Ovary (tissue), 9 donors: ENCODE results near the gene LCN10. TPM values are rescaled to one million over a fixed set of nuclear protein-coding genes. Genes with fewer than 3 reads are reported as not detected.

Experiments
- DNase-seq, 5 donors: peaks; one replicate each; pipeline ENCODE4 v3.0.0-alpha.2; 2019 to 2020
- H3K27ac ChIP-seq, 2 donors: fragments of 200-600 bp; one replicate each; pipeline versions ENCODE4 v1.5.1 to v1.8.0; 2019 to 2022
- H3K27me3 ChIP-seq: fragments of 200-600 bp; one replicate; pipeline ENCODE4 v1.8.0; 2022
- H3K36me3 ChIP-seq: fragments of 200-600 bp; sonication (generic); one replicate; pipeline ENCODE4 v1.5.1; 2019
- H3K4me1 ChIP-seq: one replicate; pipeline ENCODE4 v1.8.1; 2013; ENCODE audit warnings: mild to moderate bottlenecking, moderate library complexity; ENCODE audit not compliant: insufficient read depth
- H3K4me3 ChIP-seq: fragments of 200-600 bp; sonication (generic); one replicate; pipeline ENCODE4 v1.5.1; 2017
- H3K9me3 ChIP-seq, 2 donors: fragments of 200-600 bp in 1 of 2; sonication (generic) in 1 of 2; one replicate each; pipeline versions ENCODE4 v1.5.1 to v1.8.1; 2013 to 2019; ENCODE audit warnings: mild to moderate bottlenecking in 1 of 2, moderate library complexity in 1 of 2
- CTCF ChIP-seq, 3 donors: fragments of 450-650 bp in 2 of 3; fragments of 200-600 bp in 1 of 3; IDR thresholded peaks; one replicate each; pipeline versions ENCODE4 v1.5.1 to v1.8.0; 2016 to 2022; ENCODE audit warnings: antibody characterized with exemption in 3 of 3, mild to moderate bottlenecking in 1 of 3
- EP300 ChIP-seq: sonication (generic); formaldehyde crosslinking; IDR thresholded peaks from one replicate; pipeline ENCODE4 v1.6.1; 2017; ENCODE audit warnings: antibody characterized with exemption
- POLR2A ChIP-seq: fragments of 450-650 bp; IDR thresholded peaks from one replicate; pipeline ENCODE4 v1.6.1; 2017; ENCODE audit warnings: antibody characterized with exemption, mild to moderate bottlenecking, moderate library complexity
- WGBS, 3 donors: extraction: QIAGEN DNeasy Blood & Tissue Kit in 1 of 3; methylation state at CpG; one replicate each; pipeline versions ENCODE4 v1.1.5 to v1.1.7; 2013 to 2017; 5-methylcytosine and 5-hydroxymethylcytosine counted together
- intact Hi-C, 4 donors: fragments of 100-400 bp; cut with DNase I; formaldehyde crosslinking; loops; one replicate each; pipeline versions ENCODE4 v1.11.0 to v1.15.1; 2022 to 2023
- polyA plus RNA-seq, 2 donors: library from polyadenylated mRNA; stranded (reverse); fragments of 200-250 nt in 1 of 2; fragments of 350-450 nt in 1 of 2; fragmentation: Illumina TruSeq in 1 of 2; extraction: RNeasy Lipid Tissue Mini Kit (QIAGEN cat#74804) in 1 of 2; gene quantifications; one replicate each; pipeline ENCODE4 v1.2.3, GENCODE V29; 2013 to 2014
- total RNA-seq, 7 donors: library from RNA; depleted of rRNA in 2 of 7; stranded (reverse); fragments of >200 nt in 2 of 7; fragmentation: NEBNext Ultra II Directional in 3 of 7; extraction: Animal tissue kit (Norgen Biotek cat#: 25700) in 3 of 7; gene quantifications; one replicate each; pipeline versions ENCODE4 v1.1.0 to v1.2.4, GENCODE V29; 2016 to 2023
- donor health status: DM: no; HTN: no; CAD: no; lungs with moderate emphysema.
- donor health status: DM: no; HTN: no; CAD: no.
- donor health status: Bipolar disorder and iron deficiency.
- donor health status: DM: yes; HTN: yes; CAD: no.
- donor health status: DM: no; HTN: no; CAD: no.
- donor health status: DM: yes; HTN: yes; CAD: no.

LCN10 gene
- total and polyA plus RNA-seq, 9 donors: 1.4 to 45.4 (median 4.5) TPM

DNA sequence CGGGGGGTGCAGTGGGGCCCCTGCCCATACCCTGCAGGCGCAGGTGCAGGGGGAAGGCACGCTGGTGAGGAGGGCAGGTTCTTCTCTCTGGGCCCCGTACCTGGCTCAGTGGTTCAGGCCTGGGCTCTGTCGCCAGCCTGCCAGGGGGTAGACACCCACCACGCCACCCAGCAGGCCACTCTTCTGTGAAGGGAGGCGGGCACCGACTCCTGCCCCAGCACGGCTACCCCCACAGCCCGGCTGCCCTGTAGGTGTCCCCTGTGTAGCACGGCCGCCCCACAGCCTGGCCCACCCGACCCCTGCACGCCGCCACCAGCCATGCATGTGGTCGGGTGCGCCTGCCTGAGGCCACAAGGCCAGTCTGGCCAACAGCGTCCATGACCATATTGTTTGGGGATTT lies 3.9 kb upstream of the LCN10 start:
- Histone ChIP-seq H3K4me3 (no peak overlapping the region), H3K4me1 (no peaks in the 10 kb centered on the region), H3K27me3 (no peaks in the 10 kb centered on the region), H3K9me3 (no peaks in the 10 kb centered on the region), H3K27ac (no peak overlapping the region), H3K36me3 (no peaks in the 10 kb centered on the region)
- 89 to 93% (median 92%) methylated on average over 18 of the region's 18 CpGs for WGBS, 3 donors
- TF ChIP-seq CTCF (IDR thresholded peaks at IDR 0.05) (no peak), EP300 (no peak), POLR2A (no peak)
- DNase-seq: no peak
- intact Hi-C loops: no loop called here

DNA sequence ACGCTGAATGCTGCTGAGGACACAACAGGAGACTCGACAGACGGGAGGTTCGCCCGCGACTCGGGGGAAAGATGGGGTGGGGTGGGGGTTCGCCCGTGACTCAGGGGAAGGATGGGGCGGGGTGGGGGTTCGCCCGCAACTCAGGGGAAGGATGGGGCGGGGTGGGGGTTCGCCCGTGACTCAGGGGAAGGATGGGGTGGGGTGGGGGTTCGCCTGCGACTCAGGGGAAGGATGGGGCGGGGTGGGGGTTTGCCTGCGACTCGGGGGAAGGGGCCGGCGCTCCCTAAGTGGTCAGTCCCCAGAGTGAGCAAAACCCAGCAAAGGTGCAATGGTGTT lies 3.4 kb upstream of the LCN10 start:
- peaks cover under 1% of the 10 kb centered on the region for H3K4me1 ChIP-seq
- intact Hi-C loops: no loop called here
- no peak overlapping the region for H3K4me3 ChIP-seq

DNA sequence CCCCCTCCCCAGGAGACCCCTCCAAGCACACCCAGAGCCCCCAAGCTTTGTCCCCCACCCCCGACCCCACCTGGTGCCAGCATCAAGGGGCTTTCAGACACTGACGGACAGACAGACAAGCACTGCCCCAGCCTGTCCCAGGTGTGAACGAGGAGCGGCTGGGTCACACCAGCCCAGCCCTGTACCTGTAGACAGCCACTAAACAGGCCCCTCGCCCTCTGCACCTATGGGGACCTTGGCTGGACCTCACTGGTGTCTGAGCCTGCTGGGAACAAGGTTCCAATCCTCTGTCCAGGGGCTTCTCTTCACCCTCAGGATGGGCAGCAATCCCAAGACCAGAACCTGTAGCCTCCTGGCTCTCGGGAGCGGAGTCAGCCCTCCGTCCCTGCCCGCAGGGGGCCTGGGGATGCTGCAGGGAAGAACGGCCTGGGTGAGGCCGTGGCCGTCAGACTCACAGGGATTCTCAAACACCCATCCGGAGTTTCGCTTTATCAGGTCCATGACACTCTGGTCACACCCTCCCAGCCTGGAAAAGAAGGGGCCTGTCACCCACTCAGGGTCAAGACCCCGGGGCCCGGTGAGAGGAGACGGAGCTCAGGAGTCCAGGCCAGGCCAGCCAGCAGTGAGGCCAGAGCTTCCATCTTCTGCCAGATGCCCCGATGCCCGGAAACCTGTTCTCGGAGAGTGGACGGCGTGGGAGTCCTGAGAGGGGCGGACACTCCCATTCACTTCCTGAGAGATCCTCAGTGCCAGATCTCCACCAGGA lies 2.8 kb upstream of the LCN10 start:
- peaks cover 3% of the 10 kb centered on the region for H3K4me1 ChIP-seq
- no peak overlapping the region for H3K27ac ChIP-seq
- WGBS, 3 donors: 77 to 86% (median 80%) methylated on average over 21 to 23 of the region's 23 CpGs
- no peaks in the 10 kb centered on the region for H3K27me3 ChIP-seq
- H3K36me3 ChIP-seq: no peaks in the 10 kb centered on the region
- no peak overlapping the region for H3K4me3 ChIP-seq
- intact Hi-C loops: no loop called here
- DNase-seq: no peak
- TF ChIP-seq EP300 (no peak), CTCF (IDR thresholded peaks at IDR 0.05) (no peak), POLR2A (no peak)
- no peaks in the 10 kb centered on the region for H3K9me3 ChIP-seq

More for the DNA sequence above, 3.4 kb upstream of the LCN10 start:
- no peaks in the 10 kb centered on the region for H3K27me3 ChIP-seq
- no peak for DNase-seq
- TF ChIP-seq POLR2A: no peak
- TF ChIP-seq EP300: no peak
- TF ChIP-seq CTCF (IDR thresholded peaks at IDR 0.05): no peak
- 80 to 90% (median 87%) methylated on average over 14 to 22 of the region's 22 CpGs for WGBS, 3 donors
- H3K27ac ChIP-seq: no peak overlapping the region
- no peaks in the 10 kb centered on the region for H3K36me3 ChIP-seq
- H3K9me3 ChIP-seq: no peaks in the 10 kb centered on the region

GRCh38 chr9:136744773-136745172 lies 2.0 kb upstream of the LCN10 start:
- DNase-seq: no peak
- peaks cover 3% of the 10 kb centered on the region for H3K4me1 ChIP-seq
- H3K27me3 ChIP-seq: no peaks in the 10 kb centered on the region
- no peak overlapping the region for H3K4me3 ChIP-seq
- TF ChIP-seq CTCF (IDR thresholded peaks at IDR 0.05): no peak
- no peak for TF ChIP-seq EP300
- no peak for TF ChIP-seq POLR2A
- no peaks in the 10 kb centered on the region for H3K9me3 ChIP-seq
- H3K36me3 ChIP-seq: no peaks in the 10 kb centered on the region
- WGBS, 3 donors: 84 to 87% (median 86%) methylated on average over 15 to 18 of the region's 18 CpGs
- H3K27ac ChIP-seq: no peak overlapping the region
- intact Hi-C loops: no loop called here
